HCT116 (cell line): ENCODE data around the gene HDGF. TPM values are rescaled to one million over a fixed set of nuclear protein-coding genes. Genes with fewer than 3 reads are reported as not detected.

ENCODE experiments used
- ATAC-seq: fragments of 200-7000 bp; cut with Tn5 transposase; 2 replicates; pipeline ENCODE4 v1.9.1; 2020; ENCODE audit warnings: mild to moderate bottlenecking, moderate library complexity
- BruUV-seq: library from RNA; stranded (reverse); fragments of 400-500 nt; replicated peaks from 2 replicates; lab custom pipeline; 2021; lab: Mats Ljungman, UMichigan
- CTCF ChIA-PET: fragments of 300-600 bp; sonication (Branson Sonifier 250); formaldehyde crosslinking; loops from one replicate; lab custom pipeline; 2021; ENCODE audit warnings: antibody characterized with exemption; lab: Charles Lee
- POLR2A ChIA-PET: fragments of 300-600, 350-600 bp; sonication (Branson Sonifier 250); formaldehyde crosslinking; loops from one replicate; lab custom pipeline; 2021; ENCODE audit warnings: antibody characterized with exemption; lab: Charles Lee
- RAD21 ChIA-PET, 2 experiments: fragments of 300-600 bp; sonication (Branson Sonifier 250); formaldehyde crosslinking; loops; one replicate each; lab custom pipeline; 2023; ENCODE audit warnings: low total read pairs in 2 of 2; ENCODE audit not compliant: uncharacterized antibody in 2 of 2, unreplicated experiment in 2 of 2, low non-redundant PET in 1 of 2; lab: Charles Lee
- DNase-seq: peaks from one replicate; pipeline ENCODE4 v3.0.0-alpha.2; 2010; ENCODE audit warnings: low read depth, low spot score
- H2AFZ ChIP-seq: fragments of 200-600 bp; shearing (Covaris generic), sonication (generic); 2 replicates; pipeline ENCODE4 v1.6.1; 2017; ENCODE audit warnings: low read depth, mixed run types, mixed read lengths, antibody characterized with exemption, low read length; ENCODE audit not compliant: poor library complexity, severe bottlenecking
- H3K27ac ChIP-seq: 2 replicates; pipeline ENCODE4 v1.5.1; 2012; ENCODE audit warnings: low read depth, low read length
- H3K27me3 ChIP-seq: fragments of 200-600 bp; sonication (generic); 2 replicates; pipeline ENCODE4 v1.6.1; 2016; ENCODE audit warnings: mixed run types, low read length, mixed read lengths; ENCODE audit not compliant: insufficient read depth
- H3K36me3 ChIP-seq, 2 experiments: fragments of 200-500 bp in 1 of 2; fragments of 200-600 bp in 1 of 2; sonication (Bioruptor generic) in 1 of 2; sonication (generic) in 1 of 2; 2 replicates each; pipeline versions ENCODE4 v1.5.1 to v1.6.1; 2014 to 2016; ENCODE audit warnings: low read length in 2 of 2, inconsistent platforms in 1 of 2, mixed read lengths in 1 of 2, mixed run types in 1 of 2; ENCODE audit not compliant: insufficient read depth in 2 of 2, control insufficient read depth in 1 of 2
- H3K4me1 ChIP-seq, 2 experiments: fragments of 200-600 bp in 1 of 2; sonication (generic) in 1 of 2; 2 replicates each; pipeline versions ENCODE4 v1.5.1 to v1.6.1; 2012 to 2017; ENCODE audit warnings: low read length in 2 of 2, inconsistent platforms in 1 of 2, mild to moderate bottlenecking in 1 of 2, mixed read lengths in 1 of 2, mixed run types in 1 of 2, moderate library complexity in 1 of 2; ENCODE audit not compliant: insufficient read depth in 2 of 2, control insufficient read depth in 1 of 2
- H3K4me2 ChIP-seq: fragments of 200-600 bp; sonication (generic); 2 replicates; pipeline ENCODE4 v1.6.1; 2017; ENCODE audit warnings: mixed run types, low read length, mixed read lengths
- H3K4me3 ChIP-seq, 2 experiments: fragments of 200-600 bp in 1 of 2; sonication (generic) in 1 of 2; replicated peaks in 1 of 2; 2 replicates each; pipeline ENCODE4 v1.5.1; 2011 to 2016; ENCODE audit warnings: low read length in 2 of 2, control low read depth in 1 of 2, low read depth in 1 of 2, mild to moderate bottlenecking in 1 of 2, mixed read lengths in 1 of 2, mixed run types in 1 of 2
- H3K79me2 ChIP-seq: fragments of 200-600 bp; sonication (generic); 2 replicates; pipeline ENCODE4 v1.6.1; 2017; ENCODE audit warnings: mild to moderate bottlenecking, mixed run types, low read length, moderate library complexity, mixed read lengths; ENCODE audit not compliant: insufficient read depth
- H3K9ac ChIP-seq: fragments of 200-600 bp; sonication (generic); 2 replicates; pipeline ENCODE4 v1.6.1; 2016; ENCODE audit warnings: low read length, mixed read lengths
- H3K9me2 ChIP-seq: fragments of 200-600 bp; sonication (generic), shearing (Covaris generic); 2 replicates; pipeline ENCODE4 v1.6.1; 2017; ENCODE audit warnings: mixed run types, mild to moderate bottlenecking, moderate library complexity; ENCODE audit not compliant: insufficient read depth
- H3K9me3 ChIP-seq, 2 experiments: fragments of 200-500 bp in 1 of 2; fragments of 200-600 bp in 1 of 2; sonication (Bioruptor generic) in 1 of 2; sonication (generic) in 1 of 2; 2 replicates each; pipeline ENCODE4 v1.6.1; 2014 to 2017; ENCODE audit warnings: low read length in 2 of 2, mixed read lengths in 2 of 2, inconsistent platforms in 1 of 2, low read depth in 1 of 2, mild to moderate bottlenecking in 1 of 2, mixed run types in 1 of 2, moderate library complexity in 1 of 2; ENCODE audit not compliant: control insufficient read depth in 1 of 2, insufficient read depth in 1 of 2
- H4K20me1 ChIP-seq: fragments of 200-600 bp; sonication (generic), shearing (Covaris generic); 2 replicates; pipeline ENCODE4 v1.6.1; 2017; ENCODE audit warnings: mixed run types, mild to moderate bottlenecking, moderate library complexity; ENCODE audit not compliant: insufficient read depth
- CBX3 ChIP-seq: IDR thresholded peaks from 2 replicates; pipeline ENCODE4 v1.6.1; 2012; ENCODE audit warnings: low read depth
- CEBPB ChIP-seq: IDR thresholded peaks from 2 replicates; pipeline ENCODE4 v1.6.1; 2012; ENCODE audit warnings: low read depth
- EZH2phosphoT487 ChIP-seq: fragments of 200-600 bp; IDR thresholded peaks from 2 replicates; pipeline ENCODE4 v1.6.1; 2018; ENCODE audit warnings: antibody characterized with exemption, borderline replicate concordance
- FOSL1 ChIP-seq: IDR thresholded peaks from 2 replicates; pipeline ENCODE4 v1.6.1; 2012; ENCODE audit warnings: low read depth
- POLR2AphosphoS5 ChIP-seq: IDR thresholded peaks from 2 replicates; pipeline ENCODE4 v1.6.1; 2011; ENCODE audit warnings: mild to moderate bottlenecking, low read depth, low read length, moderate library complexity
- RAD21 ChIP-seq: IDR thresholded peaks from 2 replicates; pipeline ENCODE4 v1.6.1; 2012; ENCODE audit warnings: low read depth, mild to moderate bottlenecking
- SIN3A ChIP-seq: IDR thresholded peaks from 2 replicates; pipeline ENCODE4 v1.6.1; 2012; ENCODE audit warnings: low read depth
- YY1 ChIP-seq: IDR thresholded peaks from 2 replicates; pipeline ENCODE4 v1.6.1; 2011; ENCODE audit warnings: low read length, low read depth, moderate library complexity, mild to moderate bottlenecking; ENCODE audit not compliant: insufficient replicate concordance; ENCODE audit errors: extremely low read depth
- ZNF274 ChIP-seq: fragments of 200-500 bp; sonication (Bioruptor generic); IDR thresholded peaks from 2 replicates; pipeline ENCODE4 v1.6.1; 2014; ENCODE audit warnings: mild to moderate bottlenecking, low read depth, low read length, inconsistent platforms
- intact Hi-C: fragments of 100-400 bp; cut with micrococcal nuclease; formaldehyde crosslinking; loops from 2 replicates; pipeline ENCODE4 v1.10.0; 2022
- total RNA-seq: library from RNA; stranded (reverse); gene quantifications from one replicate; pipeline ENCODE4 v1.2.1, GENCODE V29; 2021; ENCODE audit not compliant: unreplicated experiment
- TF ChIP-seq, protein P1 (sequence below): IDR thresholded peaks from 2 replicates; pipeline ENCODE4 v1.6.1; 2012; ENCODE audit warnings: low read depth
- TF ChIP-seq, protein P2 (sequence below): IDR thresholded peaks from 2 replicates; pipeline ENCODE4 v1.6.1; 2012
- TF ChIP-seq, protein P3 (sequence below), 3 experiments: fragments of 200-600 bp in 1 of 3; sonication (generic) in 1 of 3; IDR thresholded peaks in 2 of 3; conservative IDR thresholded peaks in 1 of 3; 2 replicates each; pipeline ENCODE4 v1.5.1; 2012 to 2017; ENCODE audit warnings: low read depth in 2 of 3, low read length in 2 of 3, antibody characterized with exemption in 1 of 3, borderline replicate concordance in 1 of 3, control low read depth in 1 of 3, mild to moderate bottlenecking in 1 of 3, mixed read lengths in 1 of 3, mixed run types in 1 of 3, moderate library complexity in 1 of 3; ENCODE audit not compliant: insufficient read depth in 1 of 3

HDGF gene
- total RNA-seq, 1 experiment from 2014 or later, result 304 TPM

DNA sequence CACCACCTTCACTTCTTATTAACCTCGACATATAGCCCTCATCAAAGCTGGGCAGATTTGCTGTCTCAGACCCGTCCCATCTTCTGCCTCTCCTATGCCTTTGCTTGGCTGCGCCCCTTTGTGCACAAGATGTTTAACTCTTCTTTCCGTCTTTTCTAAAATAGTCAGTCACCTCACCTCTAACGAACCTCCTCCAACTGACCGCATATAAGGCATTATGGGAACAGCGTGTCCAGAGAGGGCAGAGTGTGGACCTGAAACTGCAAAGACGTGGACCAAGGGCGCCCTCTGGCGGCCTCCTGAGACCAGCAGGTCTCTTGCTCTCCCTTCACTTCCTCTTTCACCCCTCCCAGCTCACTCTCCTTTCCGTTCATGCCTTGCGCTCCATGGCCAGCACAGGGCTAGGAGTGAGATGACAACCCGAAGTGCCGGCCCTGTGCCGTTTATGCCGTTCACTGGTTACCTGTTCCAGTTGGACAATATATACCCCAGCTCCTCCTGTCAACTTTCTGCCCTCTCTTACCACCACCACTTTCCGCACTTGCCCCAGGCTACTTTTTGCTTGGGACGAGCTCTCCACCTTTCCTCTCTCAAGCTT, 25.7 kb downstream of the HDGF start:
- POLR2A ChIA-PET, result interaction anchor here (0.6 to 4.9 kb wide), 14 partner anchors 13 to 134 kb away, joined by 3 to 69 read pairs (median 4); partner anchors contain the start of genes CRABP2, MRPL24 and PRCC
- Histone ChIP-seq H3K9me3 (no peaks in the 10 kb centered on the region), H3K36me3 (peaks cover 29 to 42% of the 10 kb centered on the region in 2 experiments), H2AFZ (no peak overlapping the region), H3K9ac (peak overlapping the region; percentile 93), H3K27ac (peak overlapping the region; percentile 81), H3K79me2 (peaks cover 83% of the 10 kb centered on the region), H3K27me3 (no peaks in the 10 kb centered on the region), H3K9me2 (no peaks in the 10 kb centered on the region), H3K4me2 (peak overlapping the region; percentile 95), H3K4me3 (peak overlapping the region; percentile 92 to 93), H4K20me1 (peaks cover 22% of the 10 kb centered on the region; the same call in 1 of the 2 replicates)
- no TSS peak for BruUV-seq
- CTCF ChIA-PET, result interaction anchor here (0.6 to 10.8 kb wide), 41 partner anchors 9 to 225 kb away, joined by 3 to 508 read pairs (median 8); partner anchors contain the start of genes CRABP2, HAPLN2, INSRR and MRPL24
- ATAC-seq (peak; percentile 59), DNase-seq (peak; percentile 83)
- RAD21 ChIA-PET, result interaction anchor here (0.6 to 3.1 kb wide), 14 partner anchors 15 to 203 kb away, joined by 3 to 67 read pairs (median 5); partner anchors contain the start of genes CRABP2 (in 2 of the 2), NTRK1 (in 2 of the 2) and MRPL24 (in 1 of the 2)
- intact Hi-C loops, result loop anchor here (1.0 kb wide), 6 partner anchors 36 to 203 kb away; partner anchors contain the start of gene NTRK1
- TF ChIP-seq FOSL1 (no peak), CEBPB (no peak), POLR2AphosphoS5 (peak; percentile 53; the same call in 1 of the 2 replicates), YY1 (peak; percentile 64), EZH2phosphoT487 (no peak), CBX3 (no peak), ZNF274 (no peak), RAD21 (no peak), SIN3A (no peak)
- TF ChIP-seq, protein P1, sequence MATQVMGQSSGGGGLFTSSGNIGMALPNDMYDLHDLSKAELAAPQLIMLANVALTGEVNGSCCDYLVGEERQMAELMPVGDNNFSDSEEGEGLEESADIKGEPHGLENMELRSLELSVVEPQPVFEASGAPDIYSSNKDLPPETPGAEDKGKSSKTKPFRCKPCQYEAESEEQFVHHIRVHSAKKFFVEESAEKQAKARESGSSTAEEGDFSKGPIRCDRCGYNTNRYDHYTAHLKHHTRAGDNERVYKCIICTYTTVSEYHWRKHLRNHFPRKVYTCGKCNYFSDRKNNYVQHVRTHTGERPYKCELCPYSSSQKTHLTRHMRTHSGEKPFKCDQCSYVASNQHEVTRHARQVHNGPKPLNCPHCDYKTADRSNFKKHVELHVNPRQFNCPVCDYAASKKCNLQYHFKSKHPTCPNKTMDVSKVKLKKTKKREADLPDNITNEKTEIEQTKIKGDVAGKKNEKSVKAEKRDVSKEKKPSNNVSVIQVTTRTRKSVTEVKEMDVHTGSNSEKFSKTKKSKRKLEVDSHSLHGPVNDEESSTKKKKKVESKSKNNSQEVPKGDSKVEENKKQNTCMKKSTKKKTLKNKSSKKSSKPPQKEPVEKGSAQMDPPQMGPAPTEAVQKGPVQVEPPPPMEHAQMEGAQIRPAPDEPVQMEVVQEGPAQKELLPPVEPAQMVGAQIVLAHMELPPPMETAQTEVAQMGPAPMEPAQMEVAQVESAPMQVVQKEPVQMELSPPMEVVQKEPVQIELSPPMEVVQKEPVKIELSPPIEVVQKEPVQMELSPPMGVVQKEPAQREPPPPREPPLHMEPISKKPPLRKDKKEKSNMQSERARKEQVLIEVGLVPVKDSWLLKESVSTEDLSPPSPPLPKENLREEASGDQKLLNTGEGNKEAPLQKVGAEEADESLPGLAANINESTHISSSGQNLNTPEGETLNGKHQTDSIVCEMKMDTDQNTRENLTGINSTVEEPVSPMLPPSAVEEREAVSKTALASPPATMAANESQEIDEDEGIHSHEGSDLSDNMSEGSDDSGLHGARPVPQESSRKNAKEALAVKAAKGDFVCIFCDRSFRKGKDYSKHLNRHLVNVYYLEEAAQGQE, result no peak
- TF ChIP-seq, protein P2, sequence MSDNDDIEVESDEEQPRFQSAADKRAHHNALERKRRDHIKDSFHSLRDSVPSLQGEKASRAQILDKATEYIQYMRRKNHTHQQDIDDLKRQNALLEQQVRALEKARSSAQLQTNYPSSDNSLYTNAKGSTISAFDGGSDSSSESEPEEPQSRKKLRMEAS, result no peak
- TF ChIP-seq, protein P3, sequence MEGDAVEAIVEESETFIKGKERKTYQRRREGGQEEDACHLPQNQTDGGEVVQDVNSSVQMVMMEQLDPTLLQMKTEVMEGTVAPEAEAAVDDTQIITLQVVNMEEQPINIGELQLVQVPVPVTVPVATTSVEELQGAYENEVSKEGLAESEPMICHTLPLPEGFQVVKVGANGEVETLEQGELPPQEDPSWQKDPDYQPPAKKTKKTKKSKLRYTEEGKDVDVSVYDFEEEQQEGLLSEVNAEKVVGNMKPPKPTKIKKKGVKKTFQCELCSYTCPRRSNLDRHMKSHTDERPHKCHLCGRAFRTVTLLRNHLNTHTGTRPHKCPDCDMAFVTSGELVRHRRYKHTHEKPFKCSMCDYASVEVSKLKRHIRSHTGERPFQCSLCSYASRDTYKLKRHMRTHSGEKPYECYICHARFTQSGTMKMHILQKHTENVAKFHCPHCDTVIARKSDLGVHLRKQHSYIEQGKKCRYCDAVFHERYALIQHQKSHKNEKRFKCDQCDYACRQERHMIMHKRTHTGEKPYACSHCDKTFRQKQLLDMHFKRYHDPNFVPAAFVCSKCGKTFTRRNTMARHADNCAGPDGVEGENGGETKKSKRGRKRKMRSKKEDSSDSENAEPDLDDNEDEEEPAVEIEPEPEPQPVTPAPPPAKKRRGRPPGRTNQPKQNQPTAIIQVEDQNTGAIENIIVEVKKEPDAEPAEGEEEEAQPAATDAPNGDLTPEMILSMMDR (IDR thresholded peaks at IDR 0.05 in 2 of 3, conservative IDR thresholded peaks at IDR 0.05 in 1 of 3; ENCODE audit: borderline replicate concordance in 1 of 3, insufficient read depth in 1 of 3, low read depth in 2 of 3, low read length in 2 of 3), result peak in 2 of 3 experiments; percentile 89 to 93; a peak in 4 of 6 replicates
- TF ChIP-seq, all 23 proteins: peak for 3
- peaks cover 24 to 34% of the 10 kb centered on the region in 2 experiments for H3K4me1 ChIP-seq
